SU-DHL-6 (cell line): ENCODE measurements around the gene HOXB3.

Experiments used
- CTCF ChIP-seq: fragments of 200-600 bp; sonication (generic); IDR thresholded peaks from one replicate; pipeline ENCODE4 v1.5.1; 2017; ENCODE audit warnings: antibody characterized with exemption, mild to moderate bottlenecking, low read length, moderate library complexity; ENCODE audit not compliant: insufficient read depth, poor library complexity, severe bottlenecking
- EZH2phosphoT487 ChIP-seq: fragments of 200-600 bp; sonication (generic), shearing (Covaris generic); conservative IDR thresholded peaks from 2 replicates; pipeline ENCODE4 v1.6.1; 2018; ENCODE audit warnings: mild to moderate bottlenecking, antibody characterized with exemption, low read length, moderate library complexity, mixed read lengths

- TF ChIP-seq CTCF (no peak), EZH2phosphoT487 (no peak)
These were observed 67.9 kb downstream of the HOXB3 start for GRCh38 chr17:48522031-48522653.
